Iris pigment epithelial cell (primary cell): ENCODE results near the gene CSMD2.
"Not testable (repeated sequence)": the region's sequence is repeated elsewhere in the genome, so short reads cannot be mapped to it uniquely, and the experiment has no call there.

Source experiments
- DNase-seq: peaks from one replicate; pipeline ENCODE4 v3.0.0-alpha.2; 2011; ENCODE audit warnings: low read depth

The CSMD2 gene

GRCh38 chr1:34052565-34052964, 112.5 kb downstream of the CSMD2 start:
- DNase-seq: no peak

- DNase-seq: no peak
These were observed 114.1 kb downstream of the CSMD2 start for GRCh38 chr1:34050709-34051485.

- DNase-seq: no peak
These were observed 115.0 kb downstream of the CSMD2 start for GRCh38 chr1:34049994-34050393.

GRCh38 chr1:34049477-34049876, 115.6 kb downstream of the CSMD2 start:
- no peak for DNase-seq

- no peak for DNase-seq
These were observed 127.2 kb downstream of the CSMD2 start for GRCh38 chr1:34037856-34038255.

- DNase-seq: no peak
These were observed 127.9 kb downstream of the CSMD2 start for GRCh38 chr1:34037109-34037508.

- no peak for DNase-seq
These were observed 131.0 kb downstream of the CSMD2 start for GRCh38 chr1:34034036-34034435.

GRCh38 chr1:34029954-34030353, 135.1 kb downstream of the CSMD2 start:
- no peak for DNase-seq

GRCh38 chr1:34029515-34029914, 135.5 kb downstream of the CSMD2 start:
- DNase-seq: no peak

GRCh38 chr1:34028381-34029055, 136.5 kb downstream of the CSMD2 start:
- no peak for DNase-seq

GRCh38 chr1:34025675-34026074, 139.4 kb downstream of the CSMD2 start:
- DNase-seq: no peak

- DNase-seq: no peak
These were observed 140.5 kb downstream of the CSMD2 start for GRCh38 chr1:34024485-34024884.

GRCh38 chr1:34019741-34020552, 145.1 kb downstream of the CSMD2 start:
- DNase-seq: no peak

- DNase-seq: no peak
These were observed 146.7 kb downstream of the CSMD2 start for GRCh38 chr1:34018285-34018684.

- not testable (repeated sequence) for DNase-seq
These were observed 148.7 kb downstream of the CSMD2 start for GRCh38 chr1:34016281-34016680.

GRCh38 chr1:34013958-34014737, 150.9 kb downstream of the CSMD2 start:
- DNase-seq: no peak

- DNase-seq: no peak
These were observed 151.9 kb downstream of the CSMD2 start for GRCh38 chr1:34013136-34013535.

GRCh38 chr1:34009340-34009985, 155.6 kb downstream of the CSMD2 start:
- DNase-seq: no peak

- no peak for DNase-seq
These were observed 157.3 kb downstream of the CSMD2 start for GRCh38 chr1:34007760-34008159.

- DNase-seq: no peak
These were observed 159.7 kb downstream of the CSMD2 start for GRCh38 chr1:34005309-34005708.

GRCh38 chr1:34002810-34003209, 162.2 kb downstream of the CSMD2 start:
- DNase-seq: no peak
